ENCODE data around the gene PDE1C.
"Not testable (repeated sequence)": the region's sequence is repeated elsewhere in the genome, so short reads cannot be mapped to it uniquely, and the experiment has no call there.

Gene PDE1C

GRCh38 chr7:32070406-32071360 is at the start of gene PDE1C:
TSS of gene PDE1C (minus strand) at chr7:32070407.
- DNase-seq = no peak

- DNase-seq = no peak
Measured at GRCh38 chr7:32119790-32120196, 49.6 kb upstream of the PDE1C start.

- no peak for DNase-seq
Measured at GRCh38 chr7:32117837-32118236, 47.6 kb upstream of the PDE1C start.

GRCh38 chr7:32116436-32116835 is 46.2 kb upstream of the PDE1C start:
- no peak for DNase-seq

GRCh38 chr7:32115831-32116230 is 45.6 kb upstream of the PDE1C start:
- DNase-seq = no peak

- no peak for DNase-seq
Measured at GRCh38 chr7:32108651-32109050, 38.4 kb upstream of the PDE1C start.

GRCh38 chr7:32104766-32105165 is 34.6 kb upstream of the PDE1C start:
- no peak for DNase-seq

- DNase-seq = no peak
Measured at GRCh38 chr7:32103361-32103760, 33.2 kb upstream of the PDE1C start.

- DNase-seq = no peak
Measured at GRCh38 chr7:32102432-32102873, 32.2 kb upstream of the PDE1C start.

GRCh38 chr7:32100407-32100907 is 30.2 kb upstream of the PDE1C start:
- DNase-seq = no peak

GRCh38 chr7:32094516-32094915 is 24.3 kb upstream of the PDE1C start:
- no peak for DNase-seq

GRCh38 chr7:32093415-32094408 is 23.5 kb upstream of the PDE1C start:
- DNase-seq = no peak

- no peak for DNase-seq
Measured at GRCh38 chr7:32092346-32092745, 22.1 kb upstream of the PDE1C start.

GRCh38 chr7:32091608-32092210 is 21.5 kb upstream of the PDE1C start:
- no peak for DNase-seq

GRCh38 chr7:32089678-32090077 is 19.5 kb upstream of the PDE1C start:
- no peak for DNase-seq

GRCh38 chr7:32089256-32089655 is 19.0 kb upstream of the PDE1C start:
- no peak for DNase-seq

GRCh38 chr7:32088451-32088881 is 18.3 kb upstream of the PDE1C start:
- DNase-seq = no peak

- no peak for DNase-seq
Measured at GRCh38 chr7:32079510-32079909, 9.3 kb upstream of the PDE1C start.

- DNase-seq = no peak
Measured at GRCh38 chr7:32078824-32079223, 8.6 kb upstream of the PDE1C start.

- DNase-seq = no peak
Measured at GRCh38 chr7:32077806-32078205, 7.6 kb upstream of the PDE1C start.

GRCh38 chr7:32076802-32077201 is 6.6 kb upstream of the PDE1C start:
- DNase-seq = not testable (repeated sequence)

- DNase-seq = no peak
Measured at GRCh38 chr7:32075612-32076011, 5.4 kb upstream of the PDE1C start.

Data from activated CD4-positive, alpha-beta T cell treated with anti-CD3 and anti-CD28 coated beads for 1 hour (primary cell).